Caki2 (cell line): ENCODE results near the gene DNAL4. TPM values are rescaled to one million over a fixed set of nuclear protein-coding genes. Genes with fewer than 3 reads are reported as not detected.

ENCODE experiments used
- DNase-seq: peaks from one replicate; pipeline ENCODE4 v3.0.0-alpha.2; 2015; ENCODE audit warnings: low read depth
- in situ Hi-C: cut with HindIII; loops from 2 replicates; pipeline ENCODE4 v1.10.0; 2016; ENCODE audit warnings: low sequenced_read_pairs, low pct_unique_long_range_greater_than_20kb, mixed read lengths
- total RNA-seq: library from RNA; depleted of rRNA; stranded (reverse); fragments of >200 nt; shearing (Covaris generic); gene quantifications from 2 replicates; pipeline ENCODE4 v1.2.3, GENCODE V29; 2014; ENCODE audit warnings: low replicate concordance

The DNAL4 gene
- total RNA-seq, 1 experiment from 2014 or later = 49.9 TPM

DNA sequence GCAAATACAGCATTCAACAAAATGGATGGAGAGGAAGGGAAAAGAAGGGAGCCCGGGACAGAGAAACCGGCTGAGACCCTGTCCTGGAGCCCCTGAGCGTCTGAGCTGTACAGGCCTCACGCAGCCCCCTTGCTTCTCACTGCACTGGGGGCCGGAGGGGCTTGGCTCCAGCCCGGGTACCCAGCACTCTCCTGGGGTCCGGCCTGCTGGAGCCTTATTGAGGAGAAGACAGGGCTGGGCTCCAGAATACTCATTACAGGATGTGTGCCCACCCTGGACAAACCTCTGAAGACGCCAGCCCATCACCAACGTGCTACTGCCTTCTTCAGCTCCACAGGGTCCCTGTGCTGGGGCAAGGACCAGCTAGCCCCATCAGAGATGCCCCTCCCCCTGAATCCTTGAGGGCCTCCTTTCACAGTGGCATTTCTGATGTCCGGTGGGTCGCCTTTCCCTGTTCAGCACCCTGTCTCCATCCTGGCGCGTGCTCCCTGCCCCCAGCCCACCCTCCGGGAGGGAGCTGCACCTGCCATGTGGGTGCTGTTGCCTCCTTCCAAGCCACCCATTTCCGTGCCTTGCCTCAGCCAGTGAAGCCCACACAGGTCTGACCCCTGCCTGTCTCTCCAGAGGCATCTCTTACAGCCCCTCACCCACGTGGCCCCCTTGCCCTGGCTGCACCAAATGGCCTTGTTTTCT is 23.5 kb downstream of the DNAL4 start:
- DNase-seq = no peak
- in situ Hi-C loops = no loop called here

DNA sequence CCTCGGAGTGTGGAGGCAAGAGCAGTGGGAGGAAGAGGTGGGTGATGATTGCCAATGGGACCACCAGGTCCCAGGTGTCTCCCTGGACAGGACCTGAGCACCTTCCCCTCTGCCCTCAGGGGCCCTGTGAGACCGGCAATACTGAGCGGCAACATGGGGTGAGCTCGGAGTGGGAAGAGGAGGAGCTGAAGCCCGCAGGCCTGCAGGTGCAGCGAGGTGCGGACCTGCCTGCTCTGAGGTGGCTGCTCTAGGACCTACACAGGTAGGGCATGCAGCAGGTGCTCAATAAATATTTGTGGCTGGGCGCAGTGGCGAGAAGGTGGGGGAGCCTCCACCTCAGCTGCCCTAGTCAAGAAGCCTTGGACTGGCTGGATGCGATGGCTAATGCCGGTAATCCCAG is 25.9 kb downstream of the DNAL4 start:
- DNase-seq = no peak
- in situ Hi-C loops = no loop called here

DNA sequence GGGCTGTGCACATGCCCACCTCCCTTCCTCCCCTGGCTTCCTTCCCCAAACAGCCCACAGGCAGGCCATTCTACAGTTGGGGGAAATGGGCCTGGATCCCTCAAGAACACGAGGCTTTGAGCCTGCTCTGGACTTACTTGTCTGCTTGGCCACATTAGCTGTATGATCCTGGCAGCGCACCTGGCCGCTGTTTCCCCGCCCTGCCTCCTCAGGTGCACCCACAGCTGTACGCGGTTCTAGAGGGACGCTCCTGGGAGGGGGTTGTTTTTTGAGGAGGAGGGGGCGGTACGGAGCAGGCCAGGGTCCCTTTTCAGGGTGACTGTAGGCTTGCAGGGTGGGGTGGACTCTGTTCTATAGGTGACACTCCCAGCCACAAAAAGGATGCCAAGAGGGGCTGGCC is 26.6 kb downstream of the DNAL4 start:
- in situ Hi-C loops = no loop called here
- no peak for DNase-seq

DNA sequence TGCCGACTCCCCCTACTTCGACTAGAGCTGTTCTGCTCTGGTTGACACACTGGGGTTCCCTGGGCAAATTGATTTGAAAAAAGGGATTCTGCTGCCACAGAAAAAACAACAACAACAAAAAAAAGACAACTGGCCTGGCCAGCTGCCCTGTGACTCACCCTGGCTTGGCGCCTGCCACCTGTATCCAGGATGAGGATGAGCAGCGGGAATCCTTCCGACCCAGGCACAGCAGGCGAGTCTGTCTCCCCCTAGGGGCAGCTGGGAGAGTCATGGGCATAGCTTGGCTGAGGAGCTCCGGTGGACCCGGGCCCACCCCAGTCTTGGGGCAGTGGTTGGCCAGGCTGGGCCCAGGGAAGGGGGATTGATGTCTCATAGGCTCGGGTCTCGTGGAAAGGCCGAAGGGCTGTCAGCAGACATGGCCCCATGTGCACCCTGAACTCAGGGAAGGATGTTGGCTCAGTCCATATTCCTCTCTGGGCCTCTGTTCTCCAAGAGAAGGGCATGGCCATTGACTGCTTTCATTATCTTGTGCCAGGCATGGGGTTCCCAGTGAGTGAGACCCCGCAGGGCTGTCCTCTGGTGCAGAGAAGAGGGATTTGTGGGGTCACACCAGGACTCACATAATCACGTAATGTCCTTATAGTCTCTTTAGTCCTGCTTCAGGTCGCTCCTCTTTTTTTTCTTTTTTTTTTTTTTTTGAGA is 27.7 kb downstream of the DNAL4 start:
- DNase-seq = peak; percentile 74
- in situ Hi-C loops = no loop called here

DNA sequence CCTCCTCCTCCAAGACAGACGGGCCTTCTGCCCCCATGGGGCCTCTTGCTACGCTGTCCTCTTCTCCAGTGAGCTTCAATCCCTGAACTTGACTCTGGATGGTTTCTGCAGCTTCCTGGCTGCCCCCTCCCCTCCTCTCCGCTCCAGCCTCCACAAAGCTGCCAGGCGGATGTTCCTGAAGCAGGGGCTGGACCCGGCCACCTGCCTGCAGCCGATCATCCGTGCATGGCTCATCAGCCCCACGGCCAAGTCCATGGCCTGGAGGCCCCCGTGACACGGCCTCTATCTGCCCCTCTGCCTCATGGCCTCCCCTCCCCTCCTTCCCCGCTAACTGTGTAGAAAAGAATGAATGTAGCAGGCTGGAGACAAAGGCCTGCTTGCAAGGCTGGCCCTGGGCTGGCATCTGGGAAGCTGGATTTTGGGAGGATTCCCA is 31.4 kb downstream of the DNAL4 start:
- DNase-seq = no peak
- in situ Hi-C loops = no loop called here

DNA sequence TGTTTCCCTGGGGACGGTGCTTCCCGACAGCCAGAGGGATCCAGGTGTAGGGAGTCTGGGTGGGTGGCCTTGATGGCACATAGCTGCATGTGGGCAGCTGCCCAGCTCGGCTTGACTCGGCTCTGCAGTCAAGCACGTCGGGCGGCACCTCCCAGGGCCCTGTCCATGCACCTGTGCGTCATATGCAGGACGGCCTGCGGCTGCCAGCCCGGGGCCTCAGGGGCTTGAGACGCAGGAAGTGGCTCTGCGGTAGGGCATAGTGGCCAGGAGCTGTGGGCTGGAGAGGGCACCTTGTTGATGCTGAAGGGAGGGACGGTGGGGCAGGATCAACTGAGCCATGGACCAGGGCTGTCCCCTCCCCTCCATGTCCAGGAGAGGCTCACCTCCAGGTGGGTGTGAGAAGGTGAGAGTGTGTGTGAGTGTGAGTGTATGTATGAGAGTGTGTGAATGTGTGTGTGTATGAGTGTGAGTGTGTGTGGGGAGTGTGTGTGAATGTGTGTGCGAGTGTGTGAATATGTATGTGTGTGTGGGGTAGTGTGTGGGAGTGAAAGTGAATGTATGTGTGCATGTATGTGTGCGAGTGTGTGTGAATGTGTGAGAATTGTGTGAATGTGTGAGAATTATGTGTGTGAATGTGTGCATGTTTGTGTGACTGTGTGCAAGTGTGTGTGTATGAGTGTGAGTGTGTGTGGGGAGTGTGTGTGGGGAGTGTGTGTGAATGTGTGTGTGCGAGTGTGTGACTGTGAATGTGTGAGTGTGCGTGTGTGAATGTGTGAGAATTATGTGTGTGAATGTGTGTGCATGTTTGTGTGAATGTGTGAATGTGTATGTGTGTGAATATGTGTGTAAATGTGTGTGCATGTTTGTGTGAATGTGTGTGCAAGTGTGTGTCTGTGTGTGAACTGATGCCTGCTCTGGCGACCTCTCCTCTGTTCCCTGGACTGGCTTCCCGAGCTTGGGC is 32.5 kb downstream of the DNAL4 start:
- in situ Hi-C loops = no loop called here
- no peak for DNase-seq

DNA sequence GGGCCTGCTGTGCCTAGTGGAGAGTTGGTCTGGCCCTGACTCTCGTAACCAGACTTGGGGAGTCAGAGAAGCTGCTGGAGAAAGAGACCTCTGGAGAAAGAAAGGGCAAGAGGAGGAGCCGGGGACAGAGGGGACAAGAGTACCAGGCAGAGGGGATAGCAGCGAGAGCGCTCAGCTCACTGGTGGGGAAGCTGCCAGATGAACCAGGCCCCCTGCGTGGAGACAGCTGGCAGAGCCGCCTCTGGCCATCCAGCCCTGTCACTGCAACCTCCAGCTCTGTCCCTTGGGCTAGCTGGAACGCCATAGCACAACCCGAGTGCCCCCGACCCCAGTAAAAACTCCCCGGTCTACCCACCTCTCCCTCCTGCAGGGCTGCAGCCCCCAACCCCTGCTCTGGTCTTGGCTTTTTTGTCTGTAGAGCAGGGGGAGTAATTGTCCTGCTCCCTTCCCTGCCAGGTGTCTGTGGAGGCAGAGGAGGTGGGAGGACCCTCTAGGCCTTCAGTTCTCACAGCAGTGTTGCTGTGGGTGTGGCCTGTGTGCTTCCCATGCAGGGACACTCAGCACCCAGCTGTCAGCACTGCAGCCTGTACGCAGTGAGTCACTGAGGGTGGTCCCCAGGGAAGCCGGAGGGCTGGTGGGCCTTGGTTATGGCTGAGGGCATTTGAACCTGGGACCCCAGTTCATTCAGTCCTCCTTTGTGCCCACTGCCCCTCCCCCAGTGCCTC is 33.3 kb downstream of the DNAL4 start:
- no peak for DNase-seq
- in situ Hi-C loops = no loop called here

DNA sequence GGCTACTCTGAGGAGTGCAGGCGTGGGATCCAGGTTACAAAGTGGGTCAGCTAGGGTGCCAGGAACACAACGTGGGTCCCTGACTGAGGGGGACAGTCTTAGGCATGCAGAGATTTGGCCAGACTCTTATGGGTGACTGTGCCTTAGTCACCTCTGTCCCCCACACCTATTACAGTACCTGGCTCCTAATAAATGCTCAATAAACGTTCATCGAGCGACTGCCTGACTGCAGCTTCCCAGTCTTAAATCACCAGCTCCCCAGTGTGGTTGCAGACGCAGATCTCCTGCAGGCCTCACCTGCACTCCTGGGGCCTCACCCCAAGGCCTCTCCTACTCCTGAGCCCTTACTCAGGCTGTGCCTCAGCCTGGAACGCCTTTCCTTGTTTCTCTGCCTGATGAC is 34.9 kb downstream of the DNAL4 start:
- DNase-seq = no peak
- in situ Hi-C loops = no loop called here

DNA sequence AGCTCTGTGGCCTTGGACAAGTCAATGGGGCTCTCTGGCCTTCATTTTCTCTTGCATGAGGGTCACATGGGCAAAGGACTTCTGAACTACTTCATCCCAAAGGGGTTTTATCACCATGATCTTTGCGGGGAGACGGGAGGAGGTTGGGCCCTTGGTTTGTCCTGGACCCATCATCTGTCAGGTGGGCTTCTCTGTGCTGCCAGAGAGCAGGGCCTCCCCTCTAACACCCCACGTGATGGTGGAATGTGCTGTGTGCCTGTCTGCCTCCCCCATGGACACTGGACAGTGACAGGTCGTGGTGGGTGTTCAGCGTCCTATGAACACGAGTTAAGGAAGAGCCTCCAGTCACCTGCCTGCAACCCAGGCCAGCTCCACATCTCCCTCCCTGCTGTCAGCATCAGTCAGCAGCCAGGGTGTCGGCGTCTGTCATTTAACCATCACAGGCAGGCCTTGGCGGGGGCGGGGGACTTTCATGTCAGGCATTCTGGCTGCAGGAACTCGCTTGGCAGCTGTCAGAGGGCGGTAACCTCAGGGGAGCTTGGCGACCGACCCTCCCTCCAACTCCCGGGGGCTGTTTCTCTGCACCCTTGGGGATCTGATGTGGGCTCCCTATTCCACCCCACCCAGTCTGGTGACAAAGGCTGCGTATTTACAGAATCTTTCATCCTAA is 35.5 kb downstream of the DNAL4 start:
- in situ Hi-C loops = no loop called here
- no peak for DNase-seq

DNA sequence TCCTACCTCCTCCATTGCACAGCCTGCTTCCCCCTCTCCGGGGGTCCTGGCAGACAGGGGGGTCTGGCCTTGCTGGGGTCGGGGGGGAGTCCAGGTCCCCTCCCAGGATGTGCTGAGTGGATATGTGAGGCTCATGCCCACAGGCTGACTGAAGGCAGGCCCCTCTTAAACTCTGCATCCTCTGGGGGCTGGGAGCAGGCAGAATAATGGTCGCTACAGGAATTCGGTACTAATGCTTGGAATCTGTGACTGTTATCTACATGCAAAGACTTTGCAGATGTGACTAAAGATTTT is 36.5 kb downstream of the DNAL4 start:
- DNase-seq = no peak
- in situ Hi-C loops = no loop called here

DNA sequence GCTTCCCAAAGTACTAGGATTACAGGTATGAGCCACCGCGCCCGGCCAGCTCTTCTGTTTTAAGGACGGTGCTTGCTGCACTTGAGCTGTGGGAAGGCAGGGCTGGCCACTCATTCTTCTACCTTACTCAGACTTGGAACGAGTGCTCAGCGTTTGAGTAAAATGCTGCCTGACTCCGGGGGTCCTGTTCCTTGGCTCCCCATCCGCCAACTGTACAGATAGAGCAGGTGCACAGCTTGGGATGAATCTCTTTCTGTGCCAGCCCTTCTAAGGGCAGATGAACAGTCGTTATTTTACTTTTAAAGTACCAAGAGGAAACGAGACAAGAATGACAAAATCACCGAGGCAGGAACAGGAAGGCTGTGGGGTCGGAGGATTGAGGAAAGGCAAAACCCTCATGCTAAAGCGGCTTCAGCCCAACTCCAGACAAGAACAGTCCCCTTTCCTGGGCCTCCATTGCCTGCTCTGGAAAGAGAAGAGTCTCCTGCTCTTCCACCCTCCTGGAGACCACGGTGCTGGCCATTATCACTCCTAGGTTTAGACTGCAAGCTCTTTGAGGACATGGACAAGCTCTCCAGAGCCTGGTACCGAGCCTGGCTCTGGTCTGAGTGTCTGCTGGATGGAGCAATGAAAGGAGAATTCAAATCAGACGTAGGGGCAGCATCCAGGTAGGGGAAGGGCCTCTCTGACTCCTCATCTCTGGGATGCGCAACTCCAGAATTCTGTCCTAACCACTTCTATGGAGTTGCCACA is 37.1 kb downstream of the DNAL4 start:
- in situ Hi-C loops = no loop called here
- DNase-seq = no peak

DNA sequence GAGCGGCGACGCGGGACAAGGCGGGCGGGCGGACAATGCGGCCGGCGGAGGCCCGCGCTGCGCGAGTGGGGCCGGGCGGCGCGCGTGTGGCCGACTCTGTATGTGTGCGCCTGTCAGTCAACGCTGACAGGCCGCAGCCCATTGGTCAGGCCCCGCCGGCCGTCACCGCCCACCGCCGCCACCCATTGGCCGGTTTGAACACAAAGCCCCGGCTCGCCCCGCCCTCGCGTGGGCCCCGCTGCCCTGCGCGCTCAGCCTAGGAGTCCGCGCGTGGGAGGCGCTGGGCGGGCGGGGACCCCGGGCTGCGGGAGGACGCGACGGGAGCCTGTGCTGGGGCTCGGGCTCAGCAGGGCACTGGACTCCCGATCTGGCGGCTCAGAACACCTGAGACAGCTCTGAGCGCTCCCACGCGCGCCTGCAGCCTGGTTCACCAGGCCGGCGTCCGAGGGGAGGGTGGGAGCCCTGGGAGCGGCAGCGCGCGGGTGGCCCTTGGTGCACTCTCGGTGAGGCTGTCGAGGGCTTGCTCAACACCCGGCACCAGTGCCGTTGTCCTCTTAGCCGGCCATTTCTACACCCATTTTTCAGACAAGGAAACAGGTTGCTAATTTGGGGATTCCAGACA is 37.9 kb downstream of the DNAL4 start, which contains the start of gene SUN2:
SUN2 (minus strand) TSS at position 88 of the 622 bp plus-strand sequence. CDS start 3,370 bp downstream, outside the sequence.
- DNase-seq = peak; percentile 78
- in situ Hi-C loops = no loop called here

DNA sequence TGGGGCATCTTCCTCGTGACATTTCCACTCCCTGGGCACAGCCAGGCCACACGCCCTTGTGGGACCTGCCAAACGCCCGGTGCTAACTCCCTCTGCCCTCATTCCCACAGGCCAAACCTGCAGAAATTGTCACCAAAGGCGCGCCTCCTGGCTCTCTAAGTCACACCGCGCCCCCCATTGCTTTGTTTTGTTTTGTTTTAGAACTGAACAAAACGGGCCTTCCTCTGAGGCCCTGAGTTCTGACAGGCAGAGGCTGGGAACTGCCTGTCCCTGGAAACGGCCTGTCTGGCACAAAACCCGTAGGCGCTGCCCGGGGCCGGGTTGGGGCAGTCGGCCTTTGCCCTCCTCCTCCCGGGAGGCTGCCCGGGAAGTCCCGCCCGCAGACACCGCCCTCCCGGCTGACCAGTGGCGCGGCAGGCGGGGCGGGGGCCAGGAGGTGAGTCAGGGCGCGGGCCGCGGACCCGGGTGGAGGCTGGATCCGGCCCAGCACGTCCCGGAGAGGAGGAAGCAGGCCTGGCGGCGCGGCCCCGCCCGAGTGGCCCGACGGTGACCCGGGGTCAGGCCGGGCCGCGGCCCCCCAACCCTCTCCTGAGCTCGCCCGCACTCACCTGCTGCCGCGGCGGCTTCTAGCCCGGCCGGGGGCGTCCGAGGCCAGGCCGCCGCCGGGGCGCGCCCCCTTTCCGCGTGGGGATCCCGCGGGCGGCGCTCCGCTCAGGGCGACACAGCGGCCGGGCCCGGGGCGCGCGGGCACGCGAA is 38.6 kb downstream of the DNAL4 start:
- in situ Hi-C loops = no loop called here
- peak; percentile 93 for DNase-seq

DNA sequence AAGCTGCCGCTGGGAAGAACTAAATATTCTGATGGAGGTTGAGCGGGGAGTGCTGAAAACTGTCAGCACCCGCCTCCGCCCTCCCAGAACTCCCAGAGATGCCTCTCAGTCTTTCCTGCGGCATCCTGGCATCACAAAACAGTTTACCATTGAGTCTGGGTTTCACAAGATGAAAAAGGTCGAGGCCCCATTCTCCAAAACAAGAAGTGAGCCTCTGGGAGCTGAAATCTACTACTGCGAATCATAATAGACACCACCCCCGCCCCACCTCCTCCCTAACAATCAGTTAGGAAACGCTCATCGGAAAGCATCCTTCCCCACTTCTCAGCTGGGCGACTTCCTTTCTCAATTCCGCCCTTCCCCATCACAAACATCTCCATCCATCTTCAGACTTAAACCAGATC is 39.2 kb downstream of the DNAL4 start:
- no peak for DNase-seq
- in situ Hi-C loops = no loop called here

DNA sequence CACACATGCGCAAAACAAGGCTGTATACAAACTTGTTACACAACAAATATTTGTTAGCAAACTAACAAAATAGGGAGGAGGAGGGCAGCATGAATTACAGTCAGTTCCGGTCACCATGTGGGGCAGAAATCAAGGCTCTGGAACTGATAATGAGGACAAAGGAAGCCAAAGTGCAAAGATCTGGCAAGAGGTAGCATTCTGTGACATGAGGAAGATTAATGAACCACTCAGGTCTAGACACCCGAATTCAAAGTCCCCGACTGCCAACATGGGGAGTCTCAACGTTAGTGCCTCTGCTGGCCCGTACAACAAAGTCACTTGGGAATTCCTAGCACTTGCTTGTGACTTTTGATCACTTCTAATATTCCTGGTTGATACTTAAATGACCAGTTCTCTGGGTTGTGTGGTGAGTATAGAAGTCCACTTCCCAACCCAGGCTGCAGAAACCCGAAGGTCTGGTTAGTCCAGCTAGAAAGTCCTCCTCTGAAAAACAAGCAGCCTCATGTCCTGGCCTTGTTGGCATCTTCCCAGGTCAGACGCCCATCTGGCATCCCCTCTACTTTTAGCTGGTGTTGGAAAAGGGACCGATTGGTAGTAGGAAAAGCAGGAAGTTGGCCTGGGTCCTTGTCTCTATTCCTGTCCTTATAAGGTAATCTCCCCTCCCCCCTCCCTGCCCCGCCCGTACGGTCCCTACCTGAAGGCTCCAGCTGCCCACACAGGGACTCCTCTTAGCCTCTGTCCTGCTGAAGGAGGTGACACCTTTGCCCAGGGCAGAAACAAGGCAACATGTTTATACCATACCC is 39.8 kb downstream of the DNAL4 start:
- peak; percentile 34 for DNase-seq
- in situ Hi-C loops = no loop called here
